Endodermal cell (in vitro differentiated cells): ENCODE results near the gene RBFOX1. TPM values are rescaled to one million over a fixed set of nuclear protein-coding genes. Genes with fewer than 3 reads are reported as not detected.

Source experiments
- DNase-seq: peaks from one replicate; pipeline ENCODE4 v3.0.0-alpha.2; 2017
- H3K27ac ChIP-seq: 2 replicates; pipeline ENCODE4 v1.5.1; 2013; ENCODE audit warnings: mild to moderate bottlenecking, low read depth, low read length, moderate library complexity
- H3K27me3 ChIP-seq: 2 replicates; pipeline ENCODE4 v1.6.1; 2013; ENCODE audit warnings: mild to moderate bottlenecking, low read length, moderate library complexity; ENCODE audit not compliant: insufficient read depth, control insufficient read depth, poor library complexity, severe bottlenecking
- H3K36me3 ChIP-seq: 2 replicates; pipeline ENCODE4 v1.7.0; 2013; ENCODE audit warnings: mild to moderate bottlenecking, low read length, moderate library complexity; ENCODE audit not compliant: control insufficient read depth, insufficient read depth
- H3K4me1 ChIP-seq: one replicate; pipeline ENCODE4 v1.7.0; 2013; ENCODE audit warnings: low read length; ENCODE audit not compliant: control insufficient read depth, insufficient read depth
- H3K4me3 ChIP-seq: 2 replicates; pipeline ENCODE4 v1.5.1; 2013; ENCODE audit warnings: mild to moderate bottlenecking, low read length, moderate library complexity
- H3K9ac ChIP-seq: 2 replicates; pipeline ENCODE4 v1.6.1; 2013; ENCODE audit warnings: mild to moderate bottlenecking, low read length, moderate library complexity; ENCODE audit not compliant: poor library complexity, severe bottlenecking; ENCODE audit errors: extremely low read depth
- H3K9me3 ChIP-seq: 2 replicates; pipeline ENCODE4 v1.6.1; 2013; ENCODE audit warnings: mild to moderate bottlenecking, low read length, moderate library complexity; ENCODE audit not compliant: control insufficient read depth
- H3K27ac Mint-ChIP-seq: 2 replicates; pipeline ENCODE4 v1.8.0; 2020; ENCODE audit warnings: mixed read lengths
- H3K27me3 Mint-ChIP-seq: 2 replicates; pipeline ENCODE4 v1.8.0; 2021; ENCODE audit warnings: mild to moderate bottlenecking, mixed read lengths; ENCODE audit not compliant: insufficient read depth
- H3K36me3 Mint-ChIP-seq: 2 replicates; pipeline ENCODE4 v1.8.0; 2020; ENCODE audit warnings: low read depth, mixed read lengths
- H3K4me1 Mint-ChIP-seq: 2 replicates; pipeline ENCODE4 v1.8.0; 2020; ENCODE audit warnings: mixed read lengths
- H3K4me3 Mint-ChIP-seq: 2 replicates; pipeline ENCODE4 v1.8.0; 2020; ENCODE audit warnings: mild to moderate bottlenecking, moderate library complexity, mixed read lengths
- H3K9me3 Mint-ChIP-seq: 2 replicates; pipeline ENCODE4 v1.8.0; 2020; ENCODE audit warnings: mild to moderate bottlenecking, mixed read lengths
- CTCF ChIP-seq: fragments of 200-600 bp; sonication (generic); conservative IDR thresholded peaks from 2 replicates; pipeline ENCODE4 v1.5.0; 2021; ENCODE audit warnings: antibody characterized with exemption, mild to moderate bottlenecking
- WGBS, 2 experiments: methylation state at CpG; one replicate each; pipeline versions ENCODE4 v1.1.5 to v1.1.7; 2013; ENCODE audit warnings: missing lambda C conversion rate in 2 of 2, mixed read lengths in 1 of 2; ENCODE audit not compliant: insufficient coverage in 1 of 2, insufficient read length in 1 of 2; 5-methylcytosine and 5-hydroxymethylcytosine counted together
- total RNA-seq, 2 donors: library from RNA; stranded (reverse); fragmentation: NEBNext Ultra II Directional in 1 of 2; extraction: Animal tissue kit (Norgen Biotek cat#: 25700) in 1 of 2; gene quantifications; 2 replicates in 1 of 2; 3 replicates in 1 of 2; pipeline ENCODE4 v1.2.1, GENCODE V29; 2021

RBFOX1 gene
- total RNA-seq, 2 donors from 2014 or later: 2.6 to 2.7 TPM

DNA sequence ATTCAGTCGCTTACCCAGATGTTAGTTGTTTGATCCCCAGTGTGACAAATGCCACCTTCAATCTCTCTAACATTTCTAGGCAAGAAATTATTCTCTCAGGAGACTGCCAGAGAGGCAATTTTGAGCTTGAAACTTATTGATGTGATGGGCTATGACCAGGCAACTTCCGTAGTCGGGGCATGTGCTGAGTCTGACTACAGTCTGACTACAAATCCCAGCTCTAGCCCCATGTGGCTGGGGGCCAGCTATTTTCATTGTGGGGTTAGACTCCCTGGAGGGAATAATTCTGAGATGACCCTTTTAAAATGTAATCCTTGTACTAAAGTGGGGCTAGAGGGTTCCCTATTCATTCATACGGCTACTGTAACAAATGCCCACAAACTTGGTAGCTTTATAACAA, 65.9 kb downstream of the RBFOX1 start:
- no peak overlapping the region for H3K4me3 ChIP-seq
- H3K36me3 ChIP-seq: no peaks in the 10 kb centered on the region
- TF ChIP-seq CTCF: no peak
- Mint-ChIP-seq H3K27me3 (no peaks in the 10 kb centered on the region), H3K4me3 (no peak overlapping the region), H3K4me1 (no peaks in the 10 kb centered on the region), H3K9me3 (no peaks in the 10 kb centered on the region), H3K36me3 (no peaks in the 10 kb centered on the region), H3K27ac (no peak overlapping the region)
- no peak overlapping the region for H3K27ac ChIP-seq
- H3K9me3 ChIP-seq: no peaks in the 10 kb centered on the region
- H3K27me3 ChIP-seq: no peaks in the 10 kb centered on the region
- H3K9ac ChIP-seq: no peak overlapping the region
- H3K4me1 ChIP-seq: no peaks in the 10 kb centered on the region
- WGBS, 2 experiments: 95 to 100% methylated on average over 2 to 4 of the region's 4 CpGs
- DNase-seq: no peak

GRCh38 chr16:7399296-7399695, 66.7 kb downstream of the RBFOX1 start:
- no peak for TF ChIP-seq CTCF
- H3K36me3 ChIP-seq: no peaks in the 10 kb centered on the region
- H3K9me3 Mint-ChIP-seq: no peaks in the 10 kb centered on the region
- no peaks in the 10 kb centered on the region for H3K9me3 ChIP-seq
- no peak for DNase-seq
- H3K27ac ChIP-seq: no peak overlapping the region
- H3K27ac Mint-ChIP-seq: no peak overlapping the region
- no peak overlapping the region for H3K9ac ChIP-seq
- no peaks in the 10 kb centered on the region for H3K36me3 Mint-ChIP-seq
- peaks cover 3% of the 10 kb centered on the region for H3K4me1 Mint-ChIP-seq
- no peaks in the 10 kb centered on the region for H3K27me3 ChIP-seq
- H3K4me3 Mint-ChIP-seq: no peak overlapping the region
- WGBS, 2 experiments: 98 to 99% methylated on average over 6 to 7 of the region's 7 CpGs
- no peak overlapping the region for H3K4me3 ChIP-seq
- H3K4me1 ChIP-seq: no peaks in the 10 kb centered on the region
- no peaks in the 10 kb centered on the region for H3K27me3 Mint-ChIP-seq

GRCh38 chr16:7400117-7400890, 67.7 kb downstream of the RBFOX1 start:
- H3K27ac Mint-ChIP-seq: no peak overlapping the region
- H3K9me3 Mint-ChIP-seq: no peaks in the 10 kb centered on the region
- H3K27me3 ChIP-seq: no peaks in the 10 kb centered on the region
- no peaks in the 10 kb centered on the region for H3K9me3 ChIP-seq
- H3K4me3 Mint-ChIP-seq: no peak overlapping the region
- no peak overlapping the region for H3K9ac ChIP-seq
- no peaks in the 10 kb centered on the region for H3K36me3 ChIP-seq
- DNase-seq: no peak
- no peak for TF ChIP-seq CTCF
- peaks cover 6% of the 10 kb centered on the region for H3K4me1 ChIP-seq
- 0 to 47% methylated on average over 1 to 4 of the region's 5 CpGs for WGBS, 2 experiments
- H3K4me3 ChIP-seq: no peak overlapping the region
- peaks cover 11% of the 10 kb centered on the region for H3K4me1 Mint-ChIP-seq
- H3K27me3 Mint-ChIP-seq: no peaks in the 10 kb centered on the region
- no peaks in the 10 kb centered on the region for H3K36me3 Mint-ChIP-seq
- H3K27ac ChIP-seq: no peak overlapping the region
